ENCODE measurements around the gene CNIH1.

DNA sequence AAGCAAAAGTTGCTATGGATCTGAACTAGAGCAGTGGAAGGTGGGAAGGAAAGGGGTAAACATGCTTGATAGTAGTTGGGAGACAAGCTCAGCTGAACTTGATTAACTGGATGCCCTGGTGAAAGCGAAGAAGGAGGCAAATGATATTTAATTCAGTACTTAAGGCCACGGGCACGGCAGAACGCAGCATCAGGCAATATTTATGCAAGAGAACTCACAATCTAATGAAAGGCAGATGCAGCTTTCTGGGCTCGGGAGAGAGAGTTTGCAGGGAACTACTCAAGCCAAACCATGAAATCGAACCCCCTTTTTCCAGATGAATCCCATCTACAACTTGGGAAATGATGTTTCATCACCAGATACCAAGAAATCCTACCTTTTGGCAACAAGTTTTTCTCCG, 3.5 kb upstream of the CNIH1 start:
- TF ChIP-seq POLR2AphosphoS5 (IDR thresholded peaks at IDR 0.05; ENCODE audit: low read depth, low read length): no peak
- TF ChIP-seq TAF1 (IDR thresholded peaks at IDR 0.05; ENCODE audit: borderline replicate concordance, insufficient read depth, low read length): no peak
- no peak for TF ChIP-seq FOXP2 (optimal IDR thresholded peaks at IDR 0.05; ENCODE audit: borderline replicate concordance, extremely low read depth, extremely low read length, insufficient read depth)
- TF ChIP-seq, protein P1, sequence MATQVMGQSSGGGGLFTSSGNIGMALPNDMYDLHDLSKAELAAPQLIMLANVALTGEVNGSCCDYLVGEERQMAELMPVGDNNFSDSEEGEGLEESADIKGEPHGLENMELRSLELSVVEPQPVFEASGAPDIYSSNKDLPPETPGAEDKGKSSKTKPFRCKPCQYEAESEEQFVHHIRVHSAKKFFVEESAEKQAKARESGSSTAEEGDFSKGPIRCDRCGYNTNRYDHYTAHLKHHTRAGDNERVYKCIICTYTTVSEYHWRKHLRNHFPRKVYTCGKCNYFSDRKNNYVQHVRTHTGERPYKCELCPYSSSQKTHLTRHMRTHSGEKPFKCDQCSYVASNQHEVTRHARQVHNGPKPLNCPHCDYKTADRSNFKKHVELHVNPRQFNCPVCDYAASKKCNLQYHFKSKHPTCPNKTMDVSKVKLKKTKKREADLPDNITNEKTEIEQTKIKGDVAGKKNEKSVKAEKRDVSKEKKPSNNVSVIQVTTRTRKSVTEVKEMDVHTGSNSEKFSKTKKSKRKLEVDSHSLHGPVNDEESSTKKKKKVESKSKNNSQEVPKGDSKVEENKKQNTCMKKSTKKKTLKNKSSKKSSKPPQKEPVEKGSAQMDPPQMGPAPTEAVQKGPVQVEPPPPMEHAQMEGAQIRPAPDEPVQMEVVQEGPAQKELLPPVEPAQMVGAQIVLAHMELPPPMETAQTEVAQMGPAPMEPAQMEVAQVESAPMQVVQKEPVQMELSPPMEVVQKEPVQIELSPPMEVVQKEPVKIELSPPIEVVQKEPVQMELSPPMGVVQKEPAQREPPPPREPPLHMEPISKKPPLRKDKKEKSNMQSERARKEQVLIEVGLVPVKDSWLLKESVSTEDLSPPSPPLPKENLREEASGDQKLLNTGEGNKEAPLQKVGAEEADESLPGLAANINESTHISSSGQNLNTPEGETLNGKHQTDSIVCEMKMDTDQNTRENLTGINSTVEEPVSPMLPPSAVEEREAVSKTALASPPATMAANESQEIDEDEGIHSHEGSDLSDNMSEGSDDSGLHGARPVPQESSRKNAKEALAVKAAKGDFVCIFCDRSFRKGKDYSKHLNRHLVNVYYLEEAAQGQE (IDR thresholded peaks at IDR 0.05; ENCODE audit: insufficient read depth in 1 of 2, low read depth in 2 of 2, low read length in 2 of 2): no peak
- no peak for TF ChIP-seq SIN3A (IDR thresholded peaks at IDR 0.05; ENCODE audit: borderline replicate concordance, insufficient read depth, low read length)
